Sigmoid colon (tissue), 7 donors: ENCODE measurements around the gene ZMIZ1. TPM values are rescaled to one million over a fixed set of nuclear protein-coding genes. Genes with fewer than 3 reads are reported as not detected.
A peak's percentile ranks its signal among the peaks of the same experiment; 100 is the strongest.

Experiments
- DNase-seq: peaks from one replicate; pipeline ENCODE4 v3.0.0-alpha.2; 2019
- H3K27ac ChIP-seq, 4 donors: fragments of 200-600 bp; sonication (generic); one replicate each; pipeline ENCODE4 v1.5.1; 2016 to 2019; ENCODE audit warnings: mild to moderate bottlenecking in 1 of 4
- H3K27me3 ChIP-seq, 3 donors: fragments of 200-600 bp; sonication (generic); one replicate each; pipeline ENCODE4 v1.5.1; 2019; ENCODE audit warnings: mild to moderate bottlenecking in 1 of 3
- H3K36me3 ChIP-seq, 4 donors: fragments of 200-600 bp; sonication (generic); one replicate each; pipeline ENCODE4 v1.5.1; 2016 to 2019
- H3K4me1 ChIP-seq, 4 donors: fragments of 200-600 bp; sonication (generic); one replicate each; pipeline ENCODE4 v1.5.1; 2017 to 2019
- H3K4me3 ChIP-seq, 4 donors: fragments of 200-600 bp; sonication (generic); one replicate each; pipeline ENCODE4 v1.5.1; 2017 to 2019; ENCODE audit warnings: mild to moderate bottlenecking in 2 of 4, moderate library complexity in 1 of 4
- H3K9me3 ChIP-seq, 4 donors: fragments of 200-600 bp in 3 of 4; sonication (generic) in 3 of 4; one replicate each; pipeline versions ENCODE4 v1.5.1 to v1.6.1; 2013 to 2019
- CTCF ChIP-seq, 4 experiments: fragments of 450-650 bp in 3 of 4; fragments of 200-600 bp in 1 of 4; IDR thresholded peaks; one replicate each; pipeline ENCODE4 v1.5.1; 2016 to 2019; ENCODE audit warnings: antibody characterized with exemption in 4 of 4, mild to moderate bottlenecking in 3 of 4, moderate library complexity in 2 of 4
- EP300 ChIP-seq, 4 donors: sonication (generic); formaldehyde crosslinking; IDR thresholded peaks; one replicate each; pipeline ENCODE4 v1.6.1; 2017; ENCODE audit warnings: antibody characterized with exemption in 4 of 4
- POLR2A ChIP-seq, 2 donors: fragments of 450-650 bp; IDR thresholded peaks; one replicate each; pipeline ENCODE4 v1.6.1; 2016; ENCODE audit warnings: antibody characterized with exemption in 2 of 2, mild to moderate bottlenecking in 2 of 2, moderate library complexity in 2 of 2
- POLR2AphosphoS5 ChIP-seq, 4 donors: sonication (generic); formaldehyde crosslinking; IDR thresholded peaks; one replicate each; pipeline ENCODE4 v1.6.1; 2017; ENCODE audit warnings: antibody characterized with exemption in 4 of 4
- WGBS, 2 donors: extraction: QIAGEN DNeasy Blood & Tissue Kit; methylation state at CpG; one replicate each; pipeline ENCODE4 v1.1.7; 2013; 5-methylcytosine and 5-hydroxymethylcytosine counted together
- intact Hi-C: fragments of 100-400 bp; cut with DNase I; formaldehyde crosslinking; loops from one replicate; pipeline ENCODE4 v1.15.1; 2023
- polyA plus RNA-seq, 3 donors: library from polyadenylated mRNA; stranded (reverse); fragments of 200-250 nt; gene quantifications; one replicate each; pipeline ENCODE4 v1.2.3, GENCODE V29; 2013
- total RNA-seq, 4 donors: library from RNA; depleted of rRNA; stranded (reverse); fragments of >200 nt; gene quantifications; one replicate each; pipeline ENCODE4 v1.1.0, GENCODE V29; 2016
- donor health status: healthy with polysubstance abuse.
- donor health status: Bipolar disorder and iron deficiency.
- donor health status: healthy.

The ZMIZ1 gene
- total and polyA plus RNA-seq, 7 donors = 17.4 to 49.3 (median 31.5) TPM

DNA sequence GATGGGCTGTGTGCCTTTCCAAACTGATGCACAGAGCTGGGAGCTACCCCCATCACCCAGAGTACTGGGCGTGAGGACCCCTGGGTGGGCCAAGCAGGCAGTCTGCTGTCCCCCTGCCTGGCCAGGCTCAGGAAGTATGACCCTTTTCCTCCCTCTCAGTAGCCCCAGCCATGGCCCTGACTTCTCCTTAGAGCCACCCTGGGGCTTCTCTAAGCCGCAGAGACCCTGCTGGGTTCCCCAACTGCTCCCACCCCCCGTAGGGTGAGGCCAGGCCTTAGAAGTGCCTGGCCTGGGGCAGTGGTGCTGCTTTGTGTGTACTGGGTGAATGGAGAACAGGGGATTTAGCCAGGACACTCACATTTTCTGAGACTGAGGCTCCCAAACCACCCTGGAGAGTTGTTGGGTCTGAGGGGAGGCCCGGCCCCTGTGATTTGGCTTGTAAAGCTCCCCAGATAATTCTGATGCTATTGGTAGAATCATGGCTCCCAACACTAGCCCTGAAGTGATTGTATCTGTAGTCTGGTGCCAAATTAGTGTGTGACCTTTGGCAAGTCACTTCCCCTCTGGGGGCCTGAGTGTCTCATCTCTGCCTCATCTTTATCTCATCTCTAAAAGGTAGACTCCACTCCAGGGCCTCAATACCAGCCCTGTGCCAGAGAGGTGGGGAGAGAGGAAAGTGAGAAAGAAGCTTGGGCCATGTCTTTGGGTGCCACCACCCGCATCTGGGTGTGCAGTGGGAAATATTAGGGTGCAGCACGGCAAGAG, 178.8 kb downstream of the ZMIZ1 start:
- DNase-seq = no peak
- H3K4me3 ChIP-seq = no peak overlapping the region
- WGBS, 2 donors = 87 to 93% methylated on average over 6 of the region's 6 CpGs
- TF ChIP-seq CTCF (IDR thresholded peaks at IDR 0.05) (no peak), POLR2A (IDR thresholded peaks at IDR 0.05) (no peak), EP300 (IDR thresholded peaks at IDR 0.05) (no peak), POLR2AphosphoS5 (IDR thresholded peaks at IDR 0.05) (no peak)
- peaks cover 0 to 96% (median 86%) of the 10 kb centered on the region in 4 donors for H3K4me1 ChIP-seq
- H3K9me3 ChIP-seq = no peaks in the 10 kb centered on the region
- intact Hi-C loops = loop anchor here (2.0 kb wide), 1 partner anchor 19 kb away; no protein-coding TSS in a partner anchor
- no peaks in the 10 kb centered on the region for H3K36me3 ChIP-seq
- peak overlapping the region; percentile 76 to 98 (median 94) for H3K27ac ChIP-seq
- no peaks in the 10 kb centered on the region for H3K27me3 ChIP-seq

DNA sequence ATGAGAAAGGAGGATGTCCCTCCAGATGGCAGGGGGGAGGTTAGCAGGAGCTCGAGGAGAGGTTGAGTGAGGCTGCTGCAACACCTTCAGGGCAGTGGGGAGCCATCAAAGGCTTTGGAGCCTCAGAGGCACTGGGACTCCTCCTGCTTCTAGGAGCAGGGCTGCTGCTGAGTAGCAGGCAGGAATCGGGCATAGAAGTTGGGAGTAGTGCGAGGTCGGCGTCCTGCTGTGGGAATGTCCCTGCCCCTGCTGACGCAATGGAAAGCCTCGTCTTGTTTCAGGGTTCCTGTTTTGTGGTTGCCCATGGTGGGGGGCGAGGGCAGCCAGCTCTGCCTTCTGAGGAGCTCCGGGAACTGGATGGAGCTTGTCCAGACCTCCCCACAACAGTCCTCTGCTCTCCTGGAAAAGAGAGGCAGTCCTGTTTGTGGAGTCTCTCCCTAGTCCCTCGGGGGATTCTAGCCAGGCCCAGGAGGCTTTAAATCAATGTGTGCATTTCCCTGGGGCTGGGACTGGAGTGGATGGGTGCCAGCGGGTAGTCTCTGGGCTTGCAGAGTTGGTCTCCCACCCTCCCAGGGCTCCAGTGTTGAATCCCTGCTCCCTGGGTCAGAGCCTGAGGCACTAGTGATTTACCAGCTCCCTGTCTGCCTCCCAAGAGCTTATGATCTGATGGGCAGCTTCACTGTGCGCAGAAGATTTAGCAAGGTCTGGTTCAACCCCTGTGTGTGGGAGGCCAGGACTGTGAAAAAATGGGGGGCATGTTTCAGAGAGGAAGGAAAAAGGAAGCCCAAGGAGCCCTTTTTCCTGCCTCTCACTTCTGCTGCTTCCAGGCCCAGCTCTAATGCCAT, 179.8 kb downstream of the ZMIZ1 start:
- Histone ChIP-seq H3K27me3 (no peaks in the 10 kb centered on the region), H3K4me1 (peaks cover 0 to 98% (median 90%) of the 10 kb centered on the region in 4 donors), H3K4me3 (no peak overlapping the region), H3K9me3 (no peaks in the 10 kb centered on the region), H3K36me3 (no peaks in the 10 kb centered on the region), H3K27ac (peak overlapping the region; percentile 37 to 98 (median 94))
- WGBS, 2 donors = 49 to 85% methylated on average over 12 of the region's 12 CpGs
- TF ChIP-seq POLR2AphosphoS5 (IDR thresholded peaks at IDR 0.05) = peak; percentile 58 to 73 (median 62)
- TF ChIP-seq EP300 (IDR thresholded peaks at IDR 0.05) = peak in 3 of 4 donors; percentile 44 to 95 (median 74)
- TF ChIP-seq POLR2A (IDR thresholded peaks at IDR 0.05) = peak in 1 of 2 donors; percentile 23
- no peak for TF ChIP-seq CTCF (IDR thresholded peaks at IDR 0.05)
- intact Hi-C loops = loop anchor here (2.0 kb wide), 1 partner anchor 18 kb away; no protein-coding TSS in a partner anchor
- peak; percentile 93 for DNase-seq

DNA sequence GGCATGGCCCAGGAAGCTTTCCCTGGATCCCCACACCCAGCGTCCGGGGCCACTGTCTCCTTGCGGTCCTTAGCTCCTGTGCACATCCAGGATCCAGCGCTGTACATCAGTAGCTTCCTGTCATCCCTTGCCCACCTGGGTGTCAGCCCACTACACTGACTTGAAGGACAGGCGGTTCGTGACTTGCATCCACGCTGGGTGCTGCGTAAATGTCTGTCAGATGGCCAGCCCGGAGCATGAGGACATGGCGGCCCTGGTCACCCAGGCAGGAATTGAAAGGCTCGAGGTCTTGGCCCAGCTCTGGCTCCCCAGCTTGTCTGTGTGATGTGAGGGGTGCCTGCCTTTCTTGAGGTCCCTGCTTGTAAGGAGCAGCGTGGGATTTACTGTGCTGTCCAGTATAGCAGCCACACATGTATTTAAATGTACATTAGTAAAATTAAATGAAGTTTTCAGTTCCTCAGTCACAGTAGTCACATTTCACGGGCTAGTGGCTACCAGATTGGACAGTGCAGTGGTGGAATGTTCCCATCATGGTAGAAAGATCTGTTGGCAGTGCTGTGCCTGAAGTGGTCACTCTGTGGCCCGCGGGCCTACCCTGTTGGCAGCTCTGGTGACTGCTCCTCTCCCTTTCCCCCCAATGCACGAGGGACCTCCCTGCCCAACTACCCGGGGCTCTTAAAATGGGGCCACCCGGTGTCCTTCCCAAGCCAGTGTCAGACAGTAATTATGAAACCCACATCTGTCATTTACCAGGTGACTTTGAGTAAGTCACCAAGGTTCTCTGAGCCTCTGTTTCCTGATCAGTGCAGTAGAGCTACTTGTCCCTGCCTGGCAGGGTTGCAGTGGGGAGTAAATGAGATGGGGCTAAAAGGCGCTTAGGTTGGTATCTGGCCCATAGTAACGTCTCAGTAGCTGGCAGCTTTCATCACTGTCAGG, 180.7 kb downstream of the ZMIZ1 start:
- Histone ChIP-seq H3K4me3 (no peak overlapping the region), H3K4me1 (peaks cover 0 to 97% (median 88%) of the 10 kb centered on the region in 4 donors), H3K9me3 (no peaks in the 10 kb centered on the region), H3K27ac (peak overlapping the region; percentile 22 to 98 (median 94)), H3K36me3 (no peaks in the 10 kb centered on the region), H3K27me3 (no peaks in the 10 kb centered on the region)
- intact Hi-C loops = loop anchor here (2.0 kb wide), 1 partner anchor 17 kb away; no protein-coding TSS in a partner anchor
- 79 to 92% methylated on average over 20 of the region's 20 CpGs for WGBS, 2 donors
- DNase-seq = no peak
- TF ChIP-seq CTCF (IDR thresholded peaks at IDR 0.05) = no peak

- peak overlapping the region; percentile 22 to 98 (median 94) for H3K27ac ChIP-seq
- TF ChIP-seq CTCF (IDR thresholded peaks at IDR 0.05) = no peak
- no peak overlapping the region for H3K4me3 ChIP-seq
- no peaks in the 10 kb centered on the region for H3K36me3 ChIP-seq
- 56 to 82% methylated on average over 5 of the region's 5 CpGs for WGBS, 2 donors
- no peaks in the 10 kb centered on the region for H3K27me3 ChIP-seq
- intact Hi-C loops = no loop called here
- H3K9me3 ChIP-seq = no peaks in the 10 kb centered on the region
- DNase-seq = no peak
- peaks cover 0 to 97% (median 82%) of the 10 kb centered on the region in 4 donors for H3K4me1 ChIP-seq
These were observed 181.5 kb downstream of the ZMIZ1 start for GRCh38 chr10:79250259-79250658.
